ENCODE measurements around the gene RFNG. TPM values are rescaled to one million over a fixed set of nuclear protein-coding genes. Genes with fewer than 3 reads are reported as not detected.
A peak's percentile ranks its signal among the peaks of the same experiment; 100 is the strongest.

RFNG gene
- total RNA-seq, 1 donor, result 46.3 TPM

DNA sequence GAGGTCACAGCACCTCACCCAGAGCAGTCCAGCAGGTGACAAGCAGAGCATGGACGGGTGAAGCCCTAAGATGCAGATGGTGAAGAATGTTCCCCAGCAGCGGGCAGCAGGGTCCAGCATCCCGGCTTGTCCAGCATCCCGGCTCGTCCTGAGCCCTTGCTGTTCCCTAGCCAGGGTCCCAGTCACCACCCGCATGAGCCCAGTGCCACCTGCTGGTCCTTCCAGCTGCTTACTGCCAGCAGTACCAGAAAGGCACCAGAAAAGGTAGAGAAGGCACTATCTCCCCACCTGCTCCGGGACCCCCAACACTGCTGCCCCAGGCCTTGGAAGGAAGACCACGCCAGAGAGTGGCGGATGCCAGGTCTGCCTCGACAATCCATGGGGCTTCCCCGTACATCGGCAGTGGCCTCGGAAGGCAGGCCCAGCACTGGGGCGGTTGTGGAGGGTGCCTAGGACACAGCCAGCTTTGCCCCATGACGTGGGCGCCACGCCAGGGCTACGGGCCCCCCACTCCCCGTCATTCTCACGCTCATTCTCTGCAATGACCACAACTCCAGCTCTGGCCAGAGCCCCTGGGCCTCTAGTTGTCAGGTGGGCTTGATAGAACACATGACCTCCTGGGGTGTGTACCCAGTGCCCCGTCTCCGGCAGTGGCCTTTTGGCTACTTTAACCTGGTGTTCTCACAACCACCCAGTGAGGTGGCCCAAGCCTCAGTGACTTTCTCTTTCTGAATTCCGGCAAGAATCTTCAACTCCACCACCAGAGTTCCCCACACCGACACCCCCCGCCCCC is 30.3 kb downstream of the RFNG start:
- H3K9me3 ChIP-seq (ENCODE audit: low read depth, low read length), result no peaks in the 10 kb centered on the region
- H3K36me3 ChIP-seq (ENCODE audit: insufficient read depth, low read length), result no peaks in the 10 kb centered on the region
- H3K79me2 ChIP-seq (ENCODE audit: insufficient read depth, low read length), result peaks cover 8% of the 10 kb centered on the region
- peak; percentile 99 for DNase-seq (ENCODE audit: insufficient read length, low spot score, missing footprints)
- no peaks in the 10 kb centered on the region for H3K27me3 ChIP-seq (ENCODE audit: insufficient read depth, low read length)
- no peak overlapping the region for H2AFZ ChIP-seq (ENCODE audit: low read length)
- H3K27ac ChIP-seq (ENCODE audit: low read depth, low read length), result no peak overlapping the region
- H3K4me3 ChIP-seq (ENCODE audit: insufficient read depth, low read length), result peak overlapping the region; percentile 92
- peaks cover 21% of the 10 kb centered on the region for H3K4me1 ChIP-seq (ENCODE audit: insufficient read depth, low read length)
- H3K4me2 ChIP-seq (ENCODE audit: insufficient read depth, low read length), result peak overlapping the region; percentile 96
- TF ChIP-seq, protein P1, sequence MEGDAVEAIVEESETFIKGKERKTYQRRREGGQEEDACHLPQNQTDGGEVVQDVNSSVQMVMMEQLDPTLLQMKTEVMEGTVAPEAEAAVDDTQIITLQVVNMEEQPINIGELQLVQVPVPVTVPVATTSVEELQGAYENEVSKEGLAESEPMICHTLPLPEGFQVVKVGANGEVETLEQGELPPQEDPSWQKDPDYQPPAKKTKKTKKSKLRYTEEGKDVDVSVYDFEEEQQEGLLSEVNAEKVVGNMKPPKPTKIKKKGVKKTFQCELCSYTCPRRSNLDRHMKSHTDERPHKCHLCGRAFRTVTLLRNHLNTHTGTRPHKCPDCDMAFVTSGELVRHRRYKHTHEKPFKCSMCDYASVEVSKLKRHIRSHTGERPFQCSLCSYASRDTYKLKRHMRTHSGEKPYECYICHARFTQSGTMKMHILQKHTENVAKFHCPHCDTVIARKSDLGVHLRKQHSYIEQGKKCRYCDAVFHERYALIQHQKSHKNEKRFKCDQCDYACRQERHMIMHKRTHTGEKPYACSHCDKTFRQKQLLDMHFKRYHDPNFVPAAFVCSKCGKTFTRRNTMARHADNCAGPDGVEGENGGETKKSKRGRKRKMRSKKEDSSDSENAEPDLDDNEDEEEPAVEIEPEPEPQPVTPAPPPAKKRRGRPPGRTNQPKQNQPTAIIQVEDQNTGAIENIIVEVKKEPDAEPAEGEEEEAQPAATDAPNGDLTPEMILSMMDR (IDR thresholded peaks at IDR 0.05; ENCODE audit: extremely low read depth, low read depth, low read length), result peak; percentile 75
- peaks cover 28% of the 10 kb centered on the region for H4K20me1 ChIP-seq (ENCODE audit: insufficient read depth, low read length)

DNA sequence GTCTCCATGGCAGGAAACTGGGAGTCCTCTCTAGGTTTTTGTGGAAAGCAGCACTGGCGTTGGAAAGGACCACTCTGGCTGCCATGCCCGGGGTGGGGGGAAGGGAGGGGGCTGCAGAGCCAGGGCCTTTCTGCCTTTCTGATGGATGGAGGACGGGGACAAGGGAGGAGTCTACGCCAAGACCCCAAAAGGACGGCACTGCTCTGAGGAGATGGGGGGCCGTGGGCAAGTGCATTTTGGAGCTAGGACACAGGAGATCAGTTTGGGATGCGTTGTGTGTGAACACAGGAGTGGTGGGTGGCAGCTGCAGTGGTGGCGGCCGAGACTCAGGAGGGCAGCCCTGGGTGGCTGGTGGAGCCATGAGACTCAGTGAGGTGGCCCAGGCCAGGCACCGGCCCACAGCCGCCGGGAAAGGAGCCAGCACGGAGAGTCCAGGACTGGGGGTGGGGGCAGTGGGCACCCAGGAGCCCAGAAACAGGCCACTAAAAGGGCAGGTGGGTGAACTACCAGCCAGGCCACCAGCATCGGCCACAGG is 31.0 kb downstream of the RFNG start:
- Histone ChIP-seq H3K27ac (ENCODE audit: low read depth, low read length) (no peak overlapping the region), H3K4me3 (ENCODE audit: insufficient read depth, low read length) (no peak overlapping the region), H3K27me3 (ENCODE audit: insufficient read depth, low read length) (no peaks in the 10 kb centered on the region), H3K4me1 (ENCODE audit: insufficient read depth, low read length) (peaks cover 21% of the 10 kb centered on the region), H3K79me2 (ENCODE audit: insufficient read depth, low read length) (peaks cover 8% of the 10 kb centered on the region), H3K9me3 (ENCODE audit: low read depth, low read length) (no peaks in the 10 kb centered on the region), H3K4me2 (ENCODE audit: insufficient read depth, low read length) (no peak overlapping the region), H4K20me1 (ENCODE audit: insufficient read depth, low read length) (peaks cover 28% of the 10 kb centered on the region), H3K36me3 (ENCODE audit: insufficient read depth, low read length) (no peaks in the 10 kb centered on the region), H2AFZ (ENCODE audit: low read length) (no peak overlapping the region)
- no peak for DNase-seq (ENCODE audit: insufficient read length, low spot score, missing footprints)
- TF ChIP-seq, protein P1 (IDR thresholded peaks at IDR 0.05; ENCODE audit: extremely low read depth, low read depth, low read length), result no peak

DNA sequence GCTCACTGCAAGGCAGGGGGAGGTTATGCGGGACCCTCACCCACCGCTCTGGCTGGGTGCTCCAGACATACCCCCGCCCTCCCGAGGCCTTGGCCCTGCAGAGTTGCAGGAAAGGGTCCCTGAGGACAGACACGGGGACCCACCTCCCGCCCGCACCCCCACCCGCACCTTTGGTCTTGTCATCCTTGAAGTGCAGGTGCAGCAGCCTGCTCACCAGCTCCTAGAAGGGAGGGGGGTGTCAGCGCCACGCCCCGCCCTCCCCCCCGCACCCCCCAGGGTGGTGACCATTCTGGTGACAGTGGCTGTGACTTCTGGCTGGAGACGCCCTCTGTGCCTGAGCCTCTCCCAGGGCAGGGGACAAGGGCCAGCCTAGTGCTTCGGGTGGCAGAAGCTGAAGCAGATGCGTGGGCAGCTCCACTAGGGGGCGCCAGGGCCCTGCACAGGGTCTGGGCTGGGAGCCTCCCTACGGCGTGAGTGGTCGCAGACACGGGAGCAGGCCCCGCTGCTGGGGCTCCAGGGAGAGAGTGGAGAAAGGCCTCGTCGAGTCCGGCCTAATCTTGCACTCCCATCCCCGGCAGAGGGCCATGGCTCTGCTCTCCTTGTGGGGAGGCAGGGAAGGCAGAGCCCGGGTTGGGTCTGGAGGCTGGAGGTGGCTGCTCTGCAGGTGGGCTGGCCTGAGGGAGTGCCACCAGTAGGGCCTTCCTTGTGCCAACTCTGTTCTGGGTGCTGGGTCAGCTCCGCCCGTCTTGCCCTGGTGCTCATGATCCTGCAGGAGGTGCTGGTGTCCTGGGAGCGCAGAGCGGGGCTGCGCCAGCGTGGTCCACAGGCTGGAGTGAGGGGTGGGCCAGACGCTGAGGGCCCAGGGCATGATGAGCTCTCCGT is 31.7 kb downstream of the RFNG start:
- no peaks in the 10 kb centered on the region for H3K9me3 ChIP-seq (ENCODE audit: low read depth, low read length)
- peaks cover 8% of the 10 kb centered on the region for H3K79me2 ChIP-seq (ENCODE audit: insufficient read depth, low read length)
- H3K27me3 ChIP-seq (ENCODE audit: insufficient read depth, low read length), result no peaks in the 10 kb centered on the region
- peak; percentile 98 for DNase-seq (ENCODE audit: insufficient read length, low spot score, missing footprints)
- H3K4me2 ChIP-seq (ENCODE audit: insufficient read depth, low read length), result no peak overlapping the region
- H3K36me3 ChIP-seq (ENCODE audit: insufficient read depth, low read length), result no peaks in the 10 kb centered on the region
- no peak overlapping the region for H2AFZ ChIP-seq (ENCODE audit: low read length)
- TF ChIP-seq, protein P1 (IDR thresholded peaks at IDR 0.05; ENCODE audit: extremely low read depth, low read depth, low read length), result peak; percentile 55
- peaks cover 28% of the 10 kb centered on the region for H4K20me1 ChIP-seq (ENCODE audit: insufficient read depth, low read length)
- H3K27ac ChIP-seq (ENCODE audit: low read depth, low read length), result no peak overlapping the region
- H3K4me1 ChIP-seq (ENCODE audit: insufficient read depth, low read length), result peaks cover 21% of the 10 kb centered on the region
- H3K4me3 ChIP-seq (ENCODE audit: insufficient read depth, low read length), result no peak overlapping the region
